NCI-H1105 (cell line): ENCODE data around the gene GRIN2A.

Experiments
- DNase-seq: peaks from one replicate; lab custom pipeline; 2025; lab: John Stamatoyannopoulos, UW

The GRIN2A gene

DNA sequence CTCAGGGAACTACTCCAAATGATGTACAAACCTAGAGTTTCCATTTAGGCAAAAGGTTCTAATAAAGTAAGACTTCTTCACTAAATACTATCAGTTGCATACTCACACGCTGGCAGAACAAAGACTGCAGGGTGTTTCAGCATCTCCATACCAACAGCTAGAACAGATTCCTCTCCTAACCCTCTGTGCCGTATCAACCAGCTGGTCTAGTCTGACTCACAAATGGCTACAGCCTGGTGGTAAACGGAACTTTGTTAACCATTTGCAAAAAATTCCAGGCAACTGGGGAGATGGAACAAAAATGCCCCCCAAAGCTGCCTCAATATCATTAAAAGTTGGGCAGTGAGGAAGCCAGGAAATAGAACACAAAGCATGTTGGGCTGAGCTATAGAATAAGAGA, 217.1 kb downstream of the GRIN2A start:
- DNase-seq, result no peak

DNA sequence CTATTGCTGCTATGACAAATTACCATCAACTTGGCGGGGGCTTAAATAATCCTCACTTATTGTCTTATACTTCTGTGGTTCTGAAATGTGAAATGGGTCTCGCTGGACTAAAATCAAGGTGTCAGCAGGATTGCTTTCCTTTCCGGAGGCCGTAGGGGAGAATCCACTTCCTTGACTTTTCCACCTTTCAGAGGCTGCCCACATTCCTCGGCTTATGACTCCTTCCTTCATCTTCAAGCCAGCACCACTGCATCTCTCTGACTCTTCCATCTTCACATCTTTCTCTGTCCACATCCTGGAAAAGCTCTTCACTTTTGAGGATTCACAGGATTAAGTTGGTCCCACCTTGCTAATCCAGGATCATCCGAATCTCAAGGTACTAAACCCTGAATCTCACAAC, 217.8 kb downstream of the GRIN2A start:
- DNase-seq, result no peak

DNA sequence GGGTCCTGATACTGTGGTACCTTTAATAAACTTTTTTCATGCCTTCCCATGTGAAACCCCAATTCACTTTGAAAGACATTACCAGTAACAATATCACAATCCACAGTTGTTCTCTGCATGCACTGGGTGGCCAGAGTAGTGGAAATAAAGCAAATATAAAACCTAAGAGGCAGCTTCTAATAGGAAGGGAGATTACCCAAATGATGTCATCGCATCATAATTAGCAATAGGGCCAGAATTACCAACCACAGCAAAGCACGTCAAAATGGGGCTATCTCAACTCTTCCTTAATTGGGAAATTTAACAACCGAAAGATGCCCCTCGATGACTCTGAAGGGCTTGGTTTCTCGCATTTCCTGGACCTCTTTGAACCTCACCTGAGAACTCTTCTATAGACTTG, 224.8 kb downstream of the GRIN2A start:
- DNase-seq, result no peak

DNA sequence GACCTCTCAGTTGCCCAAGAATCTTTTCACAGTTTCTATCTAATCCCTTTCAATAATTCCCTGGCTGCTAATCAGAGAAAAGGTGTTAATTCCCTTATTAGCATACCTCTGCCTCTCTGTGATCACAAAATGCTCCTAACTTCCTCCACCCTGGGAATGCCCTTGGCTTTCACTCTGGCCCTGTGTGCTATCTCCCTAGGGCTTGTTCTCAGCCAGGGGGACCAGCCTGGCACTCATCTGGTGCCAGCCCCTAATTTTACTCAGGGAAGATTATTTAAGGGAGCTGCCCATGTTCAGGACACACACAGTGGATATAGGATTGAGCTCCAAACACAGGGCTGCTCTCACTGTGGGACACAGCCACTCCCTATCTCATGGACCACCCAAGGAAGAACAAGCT, 225.2 kb downstream of the GRIN2A start:
- no peak for DNase-seq

DNA sequence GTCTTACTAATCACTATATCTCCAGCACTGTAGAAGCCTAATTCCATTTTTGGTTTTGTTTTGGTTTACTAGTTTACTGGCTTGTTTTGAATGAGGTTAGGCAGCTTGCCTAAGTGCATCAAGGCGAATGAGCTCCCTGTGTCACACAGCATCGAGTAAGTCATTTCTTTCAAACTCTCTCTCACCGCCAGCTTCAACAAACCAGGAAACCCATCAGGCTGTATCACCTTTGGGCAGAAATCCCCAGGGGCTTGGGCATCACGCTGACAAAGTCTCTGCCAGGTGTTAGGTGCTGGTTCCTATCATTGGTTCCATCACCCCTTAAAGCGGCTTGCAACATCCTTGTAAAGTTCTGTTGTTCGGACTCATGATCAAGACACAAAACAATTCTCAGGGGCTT, 226.6 kb downstream of the GRIN2A start:
- no peak for DNase-seq

DNA sequence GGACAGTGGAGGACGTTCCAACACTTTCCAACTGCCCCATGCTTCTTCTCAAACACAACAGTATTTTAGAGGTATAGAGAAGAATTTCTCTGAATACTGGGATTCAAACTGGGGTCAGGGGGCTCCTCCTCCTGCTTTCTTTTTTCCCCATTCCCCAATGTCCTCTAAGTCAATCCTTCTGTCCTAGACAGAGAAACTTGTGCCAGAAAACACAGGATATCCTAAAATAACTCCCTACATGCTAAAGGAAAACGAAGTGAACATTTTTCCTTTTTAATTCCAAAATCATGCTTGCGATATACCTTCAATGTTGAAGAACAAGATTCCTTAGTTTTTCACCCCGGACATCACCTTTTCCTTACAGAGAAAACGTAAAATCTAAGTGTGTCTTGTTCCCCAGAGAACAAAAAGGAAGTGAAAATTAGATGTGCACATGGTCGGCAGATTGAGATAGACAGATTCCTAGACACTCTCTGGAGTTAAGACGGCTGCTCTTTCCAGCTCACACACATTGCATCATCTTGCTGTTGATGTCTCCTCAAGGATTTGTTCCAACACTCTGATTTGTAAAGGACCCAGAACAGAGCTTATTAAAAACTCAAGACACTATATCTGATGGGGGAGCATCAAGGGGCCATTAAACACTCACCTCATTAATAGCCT, 228.2 kb downstream of the GRIN2A start:
- DNase-seq, result no peak

DNA sequence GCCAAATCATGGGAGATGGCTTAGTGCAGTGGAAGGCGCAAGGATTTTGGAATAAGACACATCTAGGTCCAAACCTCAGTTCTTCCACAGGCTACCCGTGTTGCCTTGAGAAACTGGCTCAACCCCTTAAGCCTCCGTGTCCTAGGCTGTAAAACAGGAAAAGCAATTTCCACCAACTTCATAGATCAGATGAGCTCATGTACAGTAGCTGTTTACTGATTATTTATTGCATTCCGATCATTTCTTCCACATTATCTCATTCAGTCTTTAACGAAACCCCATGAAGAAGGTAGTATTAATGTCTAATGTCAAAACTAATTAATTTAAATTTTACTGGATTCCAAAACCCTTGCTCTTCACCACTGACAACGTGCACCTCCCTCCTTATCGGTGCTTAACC, 231.6 kb downstream of the GRIN2A start:
- no peak for DNase-seq

DNA sequence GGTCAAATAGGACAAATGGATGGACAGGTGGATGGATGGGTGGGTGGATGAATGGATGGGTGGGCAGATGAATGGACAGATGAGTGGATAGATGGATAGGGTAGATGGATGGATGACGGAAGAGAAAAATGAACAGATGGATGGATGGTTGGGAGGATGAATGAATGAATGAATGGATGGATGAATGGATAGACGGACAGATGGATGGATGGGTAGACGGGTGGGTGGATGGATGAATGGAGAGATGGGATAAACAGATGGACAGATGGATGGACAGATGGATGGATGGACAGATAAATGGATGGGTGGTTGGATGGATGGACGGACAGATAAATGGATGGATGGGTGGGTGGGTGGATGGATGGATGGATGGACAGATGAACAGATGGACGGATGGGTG, 232.8 kb downstream of the GRIN2A start:
- DNase-seq, result no peak

DNA sequence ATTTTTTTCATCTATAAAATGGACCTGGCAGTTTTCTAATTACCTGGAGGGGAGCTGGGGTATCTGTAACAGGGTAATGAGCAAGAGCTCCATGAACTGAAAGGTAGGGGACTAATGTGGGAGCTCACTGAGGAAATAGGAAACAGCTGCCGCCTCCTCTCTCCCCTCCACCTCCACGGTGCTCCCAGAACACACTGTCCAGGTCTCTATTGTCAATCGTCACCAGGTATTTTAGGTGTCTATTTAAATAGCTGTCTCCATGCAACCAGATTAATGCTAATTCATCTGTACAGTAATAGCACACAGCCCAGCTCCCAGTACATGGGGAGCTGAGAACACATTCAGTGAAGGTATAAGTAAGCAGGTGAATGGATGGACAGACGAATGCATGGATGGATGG, 233.3 kb downstream of the GRIN2A start:
- no peak for DNase-seq

DNA sequence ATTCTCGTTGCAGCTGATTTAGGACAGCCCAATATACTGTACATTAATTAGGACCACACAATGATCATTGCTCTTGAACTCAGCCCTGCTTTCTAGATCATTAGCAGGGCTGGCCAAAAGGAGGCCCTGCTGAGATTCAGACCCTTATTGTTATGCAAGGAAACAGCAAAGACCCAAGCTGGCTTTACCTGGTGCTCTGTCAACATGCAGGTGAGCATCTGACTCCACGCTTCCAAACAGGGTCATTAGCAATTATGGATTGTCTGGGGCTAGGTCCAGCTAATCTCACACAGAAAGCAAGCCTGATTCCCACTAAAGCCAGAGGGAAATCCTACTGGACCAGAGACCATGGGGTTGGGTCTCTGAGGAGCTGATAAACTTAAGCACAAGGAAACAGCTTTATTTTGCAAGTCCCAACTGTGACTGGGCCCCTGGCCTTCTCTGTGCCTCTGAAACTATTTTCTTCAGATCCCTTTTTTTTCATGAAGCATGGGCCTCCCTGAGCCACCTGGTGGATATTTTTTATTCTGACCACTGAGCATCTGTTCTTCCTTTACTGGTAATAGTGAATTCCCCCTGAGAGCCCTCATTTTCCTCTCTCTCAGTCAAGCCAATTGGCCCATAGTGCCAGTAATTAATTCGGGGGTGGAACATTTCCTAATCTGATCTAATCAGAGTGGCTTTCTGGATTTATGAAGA, 236.1 kb downstream of the GRIN2A start:
- no peak for DNase-seq

DNA sequence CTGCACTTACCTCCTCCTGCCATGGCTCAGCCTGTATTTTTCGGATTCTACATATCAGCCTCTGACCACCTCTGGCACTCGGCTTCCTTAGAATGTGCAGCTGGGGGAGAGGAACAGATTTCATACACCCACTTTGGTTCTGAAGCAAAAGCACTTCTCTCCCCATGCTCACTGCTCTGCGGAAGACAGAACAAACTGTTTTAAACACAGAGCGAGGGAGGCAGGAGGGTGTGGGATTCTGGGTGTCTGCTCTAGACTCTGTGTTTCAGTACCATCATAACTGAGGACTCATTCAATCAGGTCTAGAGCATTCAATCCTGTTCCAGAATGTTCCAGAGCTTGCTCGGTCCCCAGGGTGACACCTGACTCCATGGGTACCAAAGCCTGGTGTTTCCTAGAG, 239.1 kb downstream of the GRIN2A start:
- DNase-seq, result no peak

DNA sequence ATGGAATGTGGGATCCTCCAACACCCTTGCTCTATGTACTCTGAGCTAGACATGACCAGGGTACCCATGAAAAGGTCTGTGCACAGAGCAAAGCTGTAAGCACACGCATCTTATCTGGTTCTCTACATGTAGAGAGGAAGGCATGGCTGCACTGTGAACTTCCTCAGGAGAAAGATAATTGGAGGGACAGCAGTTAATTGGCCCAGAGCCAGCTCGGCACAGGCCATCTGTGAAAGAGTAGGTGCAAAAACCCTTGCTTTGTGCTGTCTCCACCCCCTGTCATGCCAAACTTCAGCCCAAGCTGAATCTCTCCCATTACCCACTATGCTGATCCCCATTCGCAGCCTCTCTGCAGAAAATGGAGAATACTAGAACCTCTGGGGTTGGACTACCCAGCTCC, 241.0 kb downstream of the GRIN2A start:
- DNase-seq, result no peak

DNA sequence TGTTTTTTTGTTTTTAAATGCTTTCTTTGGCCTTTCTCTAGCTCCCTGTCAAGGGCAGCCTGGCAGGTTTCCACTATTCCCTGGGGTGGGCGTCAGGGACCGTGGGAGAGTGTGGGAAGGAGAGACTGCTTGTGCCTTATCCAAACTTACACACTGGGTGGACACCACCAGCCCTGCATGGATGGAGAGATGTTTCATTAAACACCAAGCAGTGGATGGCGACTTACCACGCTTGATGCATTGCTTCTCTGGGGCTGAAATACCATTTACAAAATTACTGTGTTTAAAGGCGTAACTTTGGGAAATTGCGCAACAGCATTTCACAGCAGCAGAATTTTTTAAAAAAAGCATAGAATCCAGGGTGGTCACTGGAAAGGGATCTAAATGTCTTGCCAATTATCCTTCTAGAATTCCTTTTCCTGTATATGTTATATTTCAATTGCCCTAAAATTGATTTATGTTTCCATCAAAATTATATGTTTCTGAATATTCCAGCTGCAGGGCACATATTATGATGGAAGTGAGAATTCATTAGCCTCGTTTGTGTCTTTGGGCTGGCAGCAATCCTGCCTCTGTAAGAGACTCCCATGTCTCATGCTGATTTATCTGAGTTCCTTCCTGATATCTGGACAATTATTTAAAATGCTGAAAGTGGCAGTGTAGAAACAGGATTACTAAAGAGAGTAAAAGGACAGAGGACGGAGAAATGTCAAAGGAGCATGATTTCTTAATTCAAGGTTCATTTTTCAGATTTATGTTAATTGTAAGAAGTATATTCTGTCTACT, 247.3 kb downstream of the GRIN2A start:
- DNase-seq, result no peak

DNA sequence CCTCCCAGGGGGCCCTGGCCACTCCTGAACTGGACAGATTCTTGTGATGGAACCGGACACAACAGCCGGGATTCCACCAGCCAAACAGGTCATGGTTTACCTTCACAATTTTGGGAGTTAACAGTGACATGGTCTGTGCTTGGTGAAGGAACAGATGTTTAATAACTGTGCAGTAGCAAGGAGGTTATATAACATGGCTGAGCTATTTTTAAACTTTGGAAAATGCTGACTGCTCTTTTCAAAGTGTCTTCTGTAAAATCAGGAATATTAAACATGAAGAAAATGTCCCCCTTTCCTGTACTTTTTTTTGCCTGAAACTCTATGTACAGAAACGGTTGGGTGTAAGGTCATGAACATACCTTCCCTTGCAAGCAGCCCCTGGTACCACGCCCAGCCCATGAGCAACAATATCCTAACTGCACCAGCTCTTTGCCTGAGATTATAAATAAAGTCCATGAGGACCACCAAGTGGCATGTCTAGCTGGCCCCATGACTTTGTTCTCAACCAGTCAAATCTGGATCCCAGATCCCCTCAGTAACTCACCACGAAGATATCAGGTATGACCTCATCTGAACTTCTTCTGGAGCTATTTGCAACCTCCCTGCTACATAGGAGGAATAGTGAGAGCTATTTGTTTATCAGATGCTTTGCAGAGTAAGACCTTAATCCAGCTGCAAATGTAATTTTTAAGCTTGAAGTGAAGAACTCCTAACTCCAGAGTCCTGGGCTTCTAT, 249.1 kb downstream of the GRIN2A start:
- no peak for DNase-seq

DNA sequence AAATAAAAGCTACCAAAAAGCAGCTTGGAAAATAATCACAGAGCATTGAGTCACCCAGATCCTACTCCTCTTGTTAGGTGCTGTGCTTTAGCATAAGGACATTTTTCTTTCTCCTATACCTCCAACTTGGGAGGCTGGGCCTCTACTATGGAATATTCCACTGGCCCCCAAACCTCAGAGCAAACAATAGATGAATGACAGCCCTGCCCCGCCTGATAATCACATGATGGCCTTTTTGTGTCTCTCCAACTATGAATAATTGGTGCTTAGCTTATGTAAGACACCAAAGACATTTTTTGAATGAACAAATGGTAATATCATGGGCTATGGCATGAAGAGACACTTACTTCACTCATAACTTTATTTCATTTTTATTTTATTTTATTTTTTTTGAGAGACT, 250.2 kb downstream of the GRIN2A start:
- no peak for DNase-seq

DNA sequence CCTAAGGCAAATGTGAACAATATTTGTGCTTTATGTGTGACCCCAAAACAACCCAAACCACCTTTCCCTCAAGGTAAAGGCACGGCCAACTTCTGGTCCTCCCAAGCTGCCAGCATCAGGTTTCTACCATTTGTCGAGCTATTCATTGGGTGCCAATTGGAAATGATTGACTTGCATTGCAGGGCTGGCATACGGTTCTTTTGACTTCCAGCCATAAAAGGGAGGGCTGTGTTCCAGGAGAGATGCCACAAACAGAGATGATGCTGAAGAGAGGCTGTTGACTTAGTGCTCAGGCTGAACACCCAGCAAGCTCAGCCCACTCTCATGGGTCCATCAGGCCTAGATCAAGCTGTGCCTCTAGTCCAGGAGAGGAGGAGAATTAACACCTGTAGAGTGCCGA, 252.4 kb downstream of the GRIN2A start:
- no peak for DNase-seq

DNA sequence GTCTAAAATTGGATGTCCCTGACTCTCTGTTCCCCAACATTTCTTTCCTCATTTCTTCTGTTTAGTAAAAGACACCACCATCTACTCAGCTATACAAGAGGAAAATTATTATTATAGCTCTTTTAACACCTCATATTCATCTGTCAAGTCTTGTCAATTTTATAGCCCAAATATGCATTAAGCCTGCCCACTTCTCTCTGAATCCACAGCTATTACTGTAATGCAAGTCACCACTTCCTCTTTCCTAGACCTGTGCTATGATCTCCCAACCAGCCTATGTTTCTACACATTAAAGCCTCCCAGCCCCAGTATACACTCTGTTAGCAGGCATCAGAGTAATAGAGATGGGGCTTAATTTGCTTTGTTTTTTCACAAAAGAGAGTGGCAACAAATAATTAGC, 252.9 kb downstream of the GRIN2A start:
- DNase-seq, result no peak

DNA sequence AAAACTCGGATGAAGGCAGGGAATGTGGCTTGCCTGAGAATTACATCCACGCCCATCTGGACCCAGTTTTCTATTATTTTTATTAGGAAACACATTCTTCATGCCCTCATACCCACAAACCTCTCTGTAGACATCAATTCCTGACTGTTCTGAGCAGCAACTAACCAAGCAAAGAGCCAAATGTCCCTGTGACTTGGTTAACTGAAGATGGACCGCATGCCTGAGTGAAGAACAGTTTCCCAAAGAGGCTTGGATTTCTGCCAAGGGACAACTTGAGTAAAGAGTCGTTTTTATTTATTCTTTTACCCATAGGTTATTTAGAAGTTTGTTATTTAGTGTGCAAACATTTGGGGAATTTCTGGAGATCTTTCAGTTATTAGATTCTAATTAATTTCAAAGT, 259.8 kb downstream of the GRIN2A start:
- no peak for DNase-seq

DNA sequence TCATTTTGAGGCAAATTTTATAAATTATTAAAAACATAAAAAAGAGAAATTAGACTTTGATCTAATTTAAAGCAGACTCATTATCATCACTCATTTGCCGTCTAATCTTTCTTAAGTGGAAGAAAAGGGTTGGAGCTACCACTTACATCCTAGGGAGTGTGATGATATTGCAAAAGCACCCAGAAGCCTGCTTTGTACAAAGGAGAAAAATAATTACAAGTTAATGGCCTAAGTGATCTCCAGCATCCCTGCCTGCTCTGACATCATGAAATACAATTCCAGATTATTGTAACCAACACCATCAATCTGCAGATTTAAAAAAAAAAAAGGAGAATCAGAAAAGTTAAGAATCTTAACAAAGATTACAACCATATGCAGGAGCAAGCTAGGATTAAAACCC, 260.2 kb downstream of the GRIN2A start:
- no peak for DNase-seq

DNA sequence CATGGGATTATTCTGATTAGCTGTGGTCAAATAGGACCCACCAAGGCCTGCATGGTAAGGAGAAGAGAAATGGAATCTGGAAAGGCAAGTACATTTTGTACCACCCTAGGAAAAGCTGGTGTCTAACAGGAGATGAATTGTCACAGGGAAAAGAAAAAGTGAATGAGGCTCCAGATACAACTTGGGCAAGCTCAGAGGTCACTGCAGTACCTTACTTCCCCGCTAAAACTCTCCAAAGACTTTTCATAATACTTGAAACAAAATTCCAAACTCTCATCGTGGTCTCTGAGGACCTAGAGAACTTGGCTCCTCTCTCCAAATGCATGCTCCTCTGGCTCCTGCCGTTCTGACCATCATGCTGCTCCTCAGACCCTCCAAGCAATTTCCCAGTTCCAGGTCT, 262.8 kb downstream of the GRIN2A start:
- DNase-seq, result no peak

DNA sequence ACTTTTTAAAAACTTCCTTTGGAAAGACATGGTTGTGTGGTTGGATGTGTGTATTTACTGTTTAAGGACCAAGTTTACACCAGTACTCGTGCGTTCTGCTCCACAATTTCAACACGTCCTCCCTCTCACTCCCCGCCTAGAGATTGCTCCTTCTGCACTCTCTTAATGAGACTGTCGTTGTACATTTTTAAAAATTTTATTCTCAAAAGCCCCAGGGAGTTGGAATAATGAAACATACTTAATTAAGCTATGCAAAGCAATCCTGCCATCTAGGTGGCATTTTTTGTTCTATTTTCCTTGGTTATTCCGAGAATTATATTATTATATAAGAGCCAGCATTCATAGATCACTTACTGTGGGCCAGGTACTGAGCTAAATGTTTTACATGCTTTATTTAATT, 264.5 kb downstream of the GRIN2A start:
- DNase-seq, result no peak

DNA sequence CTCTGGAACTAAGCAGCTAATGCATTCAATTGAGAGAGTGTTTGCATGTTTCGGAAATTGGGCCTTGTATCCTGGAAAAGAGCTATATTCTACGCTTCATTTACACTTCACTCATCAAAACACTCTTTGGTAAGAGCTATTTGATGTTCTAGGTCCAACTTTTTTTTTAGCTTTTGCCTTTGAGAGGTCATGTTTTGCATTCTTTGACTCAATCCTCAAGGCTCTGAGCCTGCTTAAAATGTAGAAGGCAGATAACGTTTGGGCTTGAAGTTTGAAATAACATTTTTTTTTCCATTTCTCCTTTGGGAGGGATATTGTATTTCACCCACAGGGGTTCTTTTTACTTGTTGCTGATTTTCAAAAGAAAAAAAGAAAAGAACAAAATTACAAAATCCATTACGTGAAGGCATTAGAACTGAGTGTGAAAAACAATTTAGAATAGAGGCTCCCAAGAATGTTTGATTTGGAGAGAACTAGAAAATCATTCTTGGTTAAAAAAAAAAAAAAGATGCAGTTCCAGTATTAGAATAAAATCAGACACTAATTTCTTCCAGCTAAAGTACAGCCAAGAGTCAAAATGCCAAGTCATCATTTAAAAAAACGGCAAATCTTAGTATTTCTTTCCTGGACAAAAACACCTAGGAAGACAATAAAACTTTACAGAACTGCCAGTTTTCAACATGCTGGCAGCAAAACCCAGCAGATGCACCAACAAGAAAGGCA, 268.5 kb downstream of the GRIN2A start:
- no peak for DNase-seq
